AG09319 (cell line): Measurements from ENCODE around the gene C14orf93.

Experiments used
- DNase-seq: peaks from one replicate; pipeline ENCODE4 v3.0.0-alpha.2; 2010; ENCODE audit warnings: low read depth; ENCODE audit errors: extremely low read depth
- CTCF ChIP-seq: IDR thresholded peaks from 2 replicates; pipeline ENCODE4 v1.5.1; 2011; ENCODE audit warnings: low read depth, mild to moderate bottlenecking, inconsistent platforms, low read length, moderate library complexity

C14orf93 gene

GRCh38 chr14:23034498-23035302 is 24.8 kb upstream of the C14orf93 start, which contains the start of gene PSMB5:
PSMB5 (minus strand) TSS chr14:23034900; CDS start chr14:23034881, 19 bp downstream.
- peak; percentile 82 for DNase-seq
- no peak for TF ChIP-seq CTCF

- no peak for TF ChIP-seq CTCF
- no peak for DNase-seq
Measured at GRCh38 chr14:23033801-23034497, 24.0 kb upstream of the C14orf93 start.

GRCh38 chr14:23033251-23033727 is 23.3 kb upstream of the C14orf93 start:
- no peak for TF ChIP-seq CTCF

GRCh38 chr14:23030936-23031335 is 21.0 kb upstream of the C14orf93 start:
- DNase-seq: no peak
- TF ChIP-seq CTCF: no peak

More at GRCh38 chr14:23033251-23033727, 23.3 kb upstream of the C14orf93 start:
- no peak for DNase-seq

GRCh38 chr14:23028799-23029198 is 18.9 kb upstream of the C14orf93 start:
- no peak for TF ChIP-seq CTCF
- no peak for DNase-seq

GRCh38 chr14:23025151-23025814 is 15.3 kb upstream of the C14orf93 start:
- no peak for TF ChIP-seq CTCF
- no peak for DNase-seq
